GM15510 (cell line): ENCODE results near the gene IFT74.

ENCODE experiments used
- POLR2A ChIP-seq: IDR thresholded peaks from 3 replicates; pipeline ENCODE4 v1.6.1; 2011; ENCODE audit warnings: borderline replicate concordance; ENCODE audit not compliant: insufficient read length; ENCODE audit errors: extremely low read depth

IFT74 gene

DNA sequence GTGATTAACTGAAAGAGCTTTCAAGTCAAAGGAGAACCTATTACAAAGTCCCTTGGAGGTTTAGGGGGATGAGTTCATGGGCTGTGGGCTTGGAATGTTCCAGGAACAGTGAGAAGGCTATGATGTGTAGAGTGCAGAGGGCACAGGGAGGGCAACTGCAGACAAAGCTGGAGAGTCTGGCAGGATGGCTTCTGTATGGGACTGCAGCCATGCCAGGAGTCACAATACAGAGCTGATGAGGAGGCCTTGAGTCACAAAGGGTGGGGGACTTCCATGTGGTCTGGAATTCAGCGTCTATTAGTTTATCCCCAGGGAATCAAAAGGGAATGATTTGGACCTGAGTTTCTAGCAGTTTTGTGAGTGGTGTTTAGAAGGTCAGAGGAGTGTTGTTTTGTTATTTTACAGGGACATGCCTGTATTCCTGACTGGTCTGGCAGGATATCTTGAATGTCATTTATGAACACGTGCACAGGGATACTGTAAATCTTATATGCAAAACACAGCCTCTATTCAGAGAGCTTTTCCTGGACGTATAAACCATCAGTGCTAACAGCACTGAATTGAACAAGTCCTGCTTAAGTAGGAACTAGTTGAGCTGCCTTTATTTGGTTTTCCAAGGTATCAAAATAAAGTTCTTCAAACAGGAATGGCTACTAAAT, 138.6 kb downstream of the IFT74 start:
- TF ChIP-seq POLR2A: no peak

GRCh38 chr9:27107241-27107640, 151.0 kb downstream of the IFT74 start:
- no peak for TF ChIP-seq POLR2A

DNA sequence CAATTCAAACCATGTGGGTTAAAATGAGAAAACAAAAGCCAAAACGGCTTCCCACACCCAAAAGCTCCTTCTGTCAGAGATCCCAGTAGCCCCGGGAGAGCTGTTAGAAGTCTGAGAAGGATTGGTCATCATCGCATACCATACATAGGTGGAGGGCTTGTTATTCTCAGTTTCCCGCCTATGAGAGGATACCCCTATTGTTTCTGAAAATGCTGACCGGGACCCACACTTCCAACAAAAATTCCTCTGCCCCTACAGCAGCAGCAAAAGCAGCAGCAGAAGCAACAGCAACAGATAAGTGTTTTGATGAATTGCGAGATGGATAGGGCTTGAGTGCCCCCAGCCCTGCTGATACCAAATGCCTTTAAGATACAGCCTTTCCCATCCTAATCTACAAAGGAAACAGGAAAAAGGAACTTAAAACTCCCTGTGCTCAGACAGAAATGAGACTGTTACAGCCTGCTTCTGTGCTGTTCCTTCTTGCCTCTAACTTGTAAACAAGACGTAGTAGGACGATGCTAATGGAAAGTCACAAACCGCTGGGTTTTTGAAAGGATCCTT, 152.8 kb downstream of the IFT74 start, which contains the start of gene TEK:
Gene TEK, plus strand, starts transcription at position 245 of the 561 bp plus-strand sequence. CDS start 366 bp downstream, outside the sequence.
- TF ChIP-seq POLR2A: no peak

DNA sequence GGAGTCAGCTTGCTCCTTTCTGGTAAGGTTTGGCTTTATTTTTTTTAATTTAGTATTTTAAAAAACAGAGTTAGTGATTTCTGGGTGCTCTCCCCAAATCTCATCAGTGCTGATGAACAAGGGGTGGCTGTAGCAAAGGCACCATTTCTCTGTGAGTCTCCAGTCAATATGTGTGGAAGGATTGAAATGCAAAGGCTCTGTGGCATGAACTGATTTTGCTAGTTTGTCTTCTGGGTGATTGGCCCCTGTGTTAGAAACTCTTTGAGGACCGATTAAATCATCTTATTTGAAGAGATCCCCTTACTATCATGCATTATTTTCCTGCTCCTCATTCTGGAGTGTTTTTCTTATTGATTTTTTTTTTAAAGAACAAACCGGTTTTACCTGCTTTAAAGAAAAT, 153.4 kb downstream of the IFT74 start:
- TF ChIP-seq POLR2A: no peak

DNA sequence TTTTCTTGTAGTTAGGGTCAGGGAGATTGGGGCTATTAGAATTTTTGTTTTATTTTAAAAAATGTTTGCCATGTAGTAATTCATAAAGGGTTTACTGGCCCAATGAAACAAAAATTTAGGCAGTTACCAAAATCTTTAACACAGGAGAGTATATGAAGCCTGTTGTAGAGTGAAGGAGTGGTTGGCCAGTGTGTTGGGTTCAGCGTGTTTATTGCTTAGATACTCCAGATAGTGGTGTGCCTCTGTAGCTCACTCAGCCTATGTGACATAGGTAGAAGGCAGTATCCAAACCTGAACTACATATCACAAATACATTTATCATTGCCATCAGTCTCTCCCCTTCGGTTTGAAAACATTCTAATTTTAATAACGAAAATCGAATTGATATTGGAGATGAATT, 154.0 kb downstream of the IFT74 start:
- no peak for TF ChIP-seq POLR2A

DNA sequence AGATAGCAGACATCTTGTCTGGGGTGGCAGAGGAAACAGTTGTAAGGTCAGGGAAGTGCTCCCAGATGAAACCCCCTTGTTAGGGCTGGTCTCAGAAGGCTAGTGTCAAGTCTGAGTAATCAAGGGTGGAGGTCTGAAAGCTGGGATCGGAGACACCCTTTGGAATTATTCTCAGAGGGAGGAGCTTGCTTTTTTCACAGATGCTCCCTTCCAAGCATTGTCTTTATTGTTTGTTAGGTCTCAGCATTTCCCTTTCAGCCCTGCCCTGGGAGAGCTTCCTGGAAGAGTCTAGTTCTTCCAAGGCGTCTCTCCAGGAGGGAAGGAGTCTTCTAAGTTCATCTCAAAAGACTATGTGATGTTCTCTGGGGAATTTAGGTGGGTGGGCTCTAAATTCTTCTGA, 156.0 kb downstream of the IFT74 start:
- TF ChIP-seq POLR2A: no peak
